HG02610 (cell line): ENCODE measurements around the gene KIAA1217.

Experiments
- ATAC-seq: cut with Tn5 transposase; IDR thresholded peaks from one replicate; pipeline ENCODE4 v1.9.1; 2021; ENCODE audit warnings: mild to moderate bottlenecking, moderate library complexity; ENCODE audit not compliant: unreplicated experiment

Gene KIAA1217, protein sequence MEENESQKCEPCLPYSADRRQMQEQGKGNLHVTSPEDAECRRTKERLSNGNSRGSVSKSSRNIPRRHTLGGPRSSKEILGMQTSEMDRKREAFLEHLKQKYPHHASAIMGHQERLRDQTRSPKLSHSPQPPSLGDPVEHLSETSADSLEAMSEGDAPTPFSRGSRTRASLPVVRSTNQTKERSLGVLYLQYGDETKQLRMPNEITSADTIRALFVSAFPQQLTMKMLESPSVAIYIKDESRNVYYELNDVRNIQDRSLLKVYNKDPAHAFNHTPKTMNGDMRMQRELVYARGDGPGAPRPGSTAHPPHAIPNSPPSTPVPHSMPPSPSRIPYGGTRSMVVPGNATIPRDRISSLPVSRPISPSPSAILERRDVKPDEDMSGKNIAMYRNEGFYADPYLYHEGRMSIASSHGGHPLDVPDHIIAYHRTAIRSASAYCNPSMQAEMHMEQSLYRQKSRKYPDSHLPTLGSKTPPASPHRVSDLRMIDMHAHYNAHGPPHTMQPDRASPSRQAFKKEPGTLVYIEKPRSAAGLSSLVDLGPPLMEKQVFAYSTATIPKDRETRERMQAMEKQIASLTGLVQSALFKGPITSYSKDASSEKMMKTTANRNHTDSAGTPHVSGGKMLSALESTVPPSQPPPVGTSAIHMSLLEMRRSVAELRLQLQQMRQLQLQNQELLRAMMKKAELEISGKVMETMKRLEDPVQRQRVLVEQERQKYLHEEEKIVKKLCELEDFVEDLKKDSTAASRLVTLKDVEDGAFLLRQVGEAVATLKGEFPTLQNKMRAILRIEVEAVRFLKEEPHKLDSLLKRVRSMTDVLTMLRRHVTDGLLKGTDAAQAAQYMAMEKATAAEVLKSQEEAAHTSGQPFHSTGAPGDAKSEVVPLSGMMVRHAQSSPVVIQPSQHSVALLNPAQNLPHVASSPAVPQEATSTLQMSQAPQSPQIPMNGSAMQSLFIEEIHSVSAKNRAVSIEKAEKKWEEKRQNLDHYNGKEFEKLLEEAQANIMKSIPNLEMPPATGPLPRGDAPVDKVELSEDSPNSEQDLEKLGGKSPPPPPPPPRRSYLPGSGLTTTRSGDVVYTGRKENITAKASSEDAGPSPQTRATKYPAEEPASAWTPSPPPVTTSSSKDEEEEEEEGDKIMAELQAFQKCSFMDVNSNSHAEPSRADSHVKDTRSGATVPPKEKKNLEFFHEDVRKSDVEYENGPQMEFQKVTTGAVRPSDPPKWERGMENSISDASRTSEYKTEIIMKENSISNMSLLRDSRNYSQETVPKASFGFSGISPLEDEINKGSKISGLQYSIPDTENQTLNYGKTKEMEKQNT (N-terminal part only)

GRCh38 chr10:24208661-24209431 is at the start of gene KIAA1217:
Gene KIAA1217 (plus strand): TSS chr10:24209138. CDS start chr10:24209194, 56 bp downstream.
- ATAC-seq, result peak; percentile 15

DNA sequence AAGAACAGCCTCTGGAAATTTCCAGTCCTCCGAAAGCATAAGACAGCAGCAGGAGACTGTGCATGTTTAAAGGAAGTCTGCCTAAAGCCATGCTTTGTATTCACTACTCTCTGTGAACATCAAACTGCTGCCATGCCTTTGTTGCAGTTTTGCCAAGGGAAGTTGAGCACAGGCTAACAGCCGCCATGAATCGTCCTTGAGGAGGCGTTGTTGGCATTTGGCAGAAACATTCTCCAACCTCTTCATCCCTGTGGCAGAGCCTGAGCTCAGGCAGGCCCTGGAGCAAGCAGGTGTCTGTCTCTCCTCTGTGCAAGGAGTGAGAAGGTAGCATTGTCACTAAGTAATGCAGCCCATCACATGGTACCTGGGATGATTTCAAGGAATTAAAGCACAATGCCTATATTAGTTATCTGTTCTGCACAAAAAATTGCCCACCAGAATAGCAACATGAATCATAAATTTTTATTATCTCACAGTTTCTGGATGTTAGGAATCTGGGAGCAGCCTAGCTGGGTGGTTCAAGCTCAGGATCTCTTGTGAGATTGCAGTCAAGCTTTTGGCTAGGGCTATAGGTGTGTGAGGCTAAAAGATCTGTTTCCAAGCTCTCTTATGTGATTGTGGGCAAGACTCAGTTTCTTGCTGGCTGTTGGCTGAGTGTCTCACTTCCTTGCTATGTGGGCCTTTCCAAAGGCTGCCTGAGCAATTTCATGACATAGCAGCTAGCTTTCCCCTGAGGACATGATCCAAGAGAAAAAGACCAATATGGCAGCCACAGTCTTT is 46.5 kb upstream of the KIAA1217 start:
- ATAC-seq, result no peak

- no peak for ATAC-seq
These were observed 45.5 kb upstream of the KIAA1217 start for GRCh38 chr10:24163485-24163884.

GRCh38 chr10:24168258-24169170 is 40.4 kb upstream of the KIAA1217 start:
- no peak for ATAC-seq

DNA sequence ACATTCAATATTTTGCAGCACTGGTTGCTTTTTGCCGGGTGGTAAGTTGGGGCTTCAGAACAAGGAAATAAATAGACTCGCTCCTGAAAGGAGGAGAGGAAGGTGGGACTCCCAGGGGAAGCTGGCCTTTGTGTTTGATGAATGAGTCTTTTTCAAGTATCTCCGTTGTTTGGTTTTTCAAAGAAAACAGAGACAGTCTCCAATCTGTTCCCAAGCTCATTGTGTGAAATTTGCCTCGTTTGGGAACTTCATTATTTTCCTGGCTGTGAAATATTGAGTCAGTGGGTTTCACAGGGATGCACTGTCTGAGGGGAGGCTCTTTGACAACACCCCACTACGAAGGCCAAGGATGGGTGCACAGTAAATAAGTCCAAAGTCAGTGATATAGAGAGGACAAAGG is 38.7 kb upstream of the KIAA1217 start:
- no peak for ATAC-seq

- ATAC-seq, result no peak
These were observed 36.0 kb upstream of the KIAA1217 start for GRCh38 chr10:24172909-24173308.

- no peak for ATAC-seq
These were observed 34.9 kb upstream of the KIAA1217 start for GRCh38 chr10:24174014-24174413.

GRCh38 chr10:24176658-24177057 is 32.3 kb upstream of the KIAA1217 start:
- no peak for ATAC-seq

DNA sequence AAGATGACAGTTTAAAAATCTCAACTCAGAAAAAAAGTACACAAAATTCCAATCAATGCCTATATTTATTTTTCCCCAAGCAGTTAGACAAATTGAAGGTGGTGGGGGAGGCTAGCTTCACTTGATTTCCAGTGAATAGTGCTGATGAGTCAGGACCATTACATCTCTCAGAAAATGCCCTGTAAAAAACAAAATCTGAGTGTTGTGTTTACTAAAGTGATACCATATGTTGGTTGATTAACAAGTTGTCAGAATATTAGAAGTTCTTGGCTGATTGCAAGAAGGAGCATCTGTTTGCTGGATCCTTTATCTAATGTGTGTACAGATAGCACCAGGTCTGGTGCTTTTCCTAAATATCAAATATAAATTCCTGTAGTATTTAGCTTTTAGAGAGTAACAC is 31.3 kb upstream of the KIAA1217 start:
- no peak for ATAC-seq

- no peak for ATAC-seq
These were observed 28.0 kb upstream of the KIAA1217 start for GRCh38 chr10:24180891-24181290.

DNA sequence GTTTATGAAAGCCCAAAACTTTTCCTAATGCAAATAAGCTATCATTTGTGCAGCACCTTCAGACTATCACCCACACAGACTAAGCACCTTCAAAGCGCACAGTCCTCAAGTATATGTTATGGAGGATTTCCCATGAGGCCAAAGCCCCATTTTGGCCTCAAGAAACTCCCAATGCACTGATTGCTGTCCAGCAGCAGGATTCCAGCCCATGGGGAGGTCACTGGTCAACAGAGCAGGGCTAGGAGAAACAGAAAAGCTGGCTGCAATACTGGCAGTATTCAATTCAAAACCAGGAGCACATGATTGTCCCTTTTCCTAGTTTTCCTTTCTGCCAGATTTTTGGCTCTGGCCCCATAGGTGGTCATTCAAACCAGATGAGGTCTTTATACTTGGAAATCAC is 24.5 kb upstream of the KIAA1217 start:
- no peak for ATAC-seq

DNA sequence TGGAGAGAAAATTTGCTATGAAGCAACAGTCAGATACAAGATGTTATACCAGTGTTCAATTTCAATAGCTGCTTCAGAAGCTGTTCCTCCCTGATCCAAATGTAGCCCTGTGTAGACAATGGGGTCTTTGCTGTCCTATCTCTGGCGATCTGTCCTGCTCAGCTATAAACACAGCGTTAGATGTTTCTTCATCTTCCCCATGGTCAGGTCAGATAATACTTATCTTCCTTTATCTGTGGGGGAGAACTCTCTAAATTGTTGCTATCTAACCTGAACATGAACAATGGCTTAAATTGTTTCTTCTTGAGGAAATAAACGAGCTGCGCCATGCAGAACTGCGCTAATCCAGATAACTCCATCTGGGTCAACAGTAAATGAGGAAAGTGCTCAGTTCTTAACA is 15.6 kb upstream of the KIAA1217 start:
- no peak for ATAC-seq

- ATAC-seq, result no peak
These were observed 11.7 kb upstream of the KIAA1217 start for GRCh38 chr10:24197263-24197662.

DNA sequence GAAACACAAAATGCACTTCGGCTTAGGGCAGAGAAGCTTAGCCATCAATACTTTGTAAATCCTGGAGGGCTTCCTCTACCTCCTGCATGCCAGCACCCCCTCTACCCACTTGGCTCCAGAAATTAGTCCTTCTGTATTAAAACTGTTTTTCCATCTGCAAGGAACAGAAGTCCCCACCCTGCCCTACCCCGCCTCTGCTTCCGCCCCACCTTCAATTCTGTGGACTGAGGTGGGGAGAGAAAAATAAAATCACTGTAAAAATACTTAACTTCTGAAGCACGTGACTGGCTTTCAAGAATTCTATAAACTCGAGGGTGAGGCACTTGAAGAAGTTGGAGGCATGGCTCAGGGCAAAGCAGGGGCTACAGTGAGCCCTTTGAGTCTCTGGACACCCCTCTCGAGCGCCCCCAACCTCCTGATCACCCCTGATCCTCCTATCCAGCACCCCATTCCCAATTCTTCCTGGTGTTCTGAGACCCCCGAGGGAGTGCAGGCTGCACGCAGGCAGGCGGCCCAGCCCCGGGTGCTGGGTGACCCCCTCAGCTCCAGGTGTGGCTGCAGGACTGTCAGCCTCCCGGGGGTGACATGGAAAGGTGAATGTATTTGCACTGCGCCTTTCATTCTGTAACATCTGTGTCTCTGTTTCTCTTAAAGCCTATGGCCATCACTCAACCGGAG is 7.3 kb upstream of the KIAA1217 start:
- no peak for ATAC-seq

- ATAC-seq, result no peak
These were observed 6.8 kb upstream of the KIAA1217 start for GRCh38 chr10:24202181-24202570.

GRCh38 chr10:24205821-24206220 is 3.1 kb upstream of the KIAA1217 start:
- ATAC-seq, result no peak

- no peak for ATAC-seq
These were observed 2.6 kb upstream of the KIAA1217 start for GRCh38 chr10:24206334-24206733.

DNA sequence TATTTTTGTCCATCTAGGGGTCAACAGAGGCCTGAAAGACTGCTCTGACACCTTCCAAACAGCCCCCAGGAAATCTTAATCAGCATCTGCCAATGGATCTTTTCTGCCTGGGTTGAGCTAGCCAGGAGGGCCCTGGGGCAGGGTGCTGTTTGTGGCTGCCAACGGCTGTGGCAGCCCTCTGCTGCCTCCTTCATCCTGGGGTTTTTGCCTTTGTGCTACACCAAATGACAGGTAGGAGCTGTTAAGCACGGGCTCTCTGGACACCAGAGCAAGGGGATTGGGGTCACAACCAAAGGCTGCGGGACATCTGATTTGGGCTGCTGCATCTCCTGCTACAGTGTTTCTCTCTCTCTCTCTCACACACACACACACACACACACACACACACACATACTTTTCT is 2.0 kb upstream of the KIAA1217 start:
- no peak for ATAC-seq
